ENCODE results near the gene ABCC10.
"Not testable (repeated sequence)": the region's sequence is repeated elsewhere in the genome, so short reads cannot be mapped to it uniquely, and the experiment has no call there.

ABCC10 gene

DNA sequence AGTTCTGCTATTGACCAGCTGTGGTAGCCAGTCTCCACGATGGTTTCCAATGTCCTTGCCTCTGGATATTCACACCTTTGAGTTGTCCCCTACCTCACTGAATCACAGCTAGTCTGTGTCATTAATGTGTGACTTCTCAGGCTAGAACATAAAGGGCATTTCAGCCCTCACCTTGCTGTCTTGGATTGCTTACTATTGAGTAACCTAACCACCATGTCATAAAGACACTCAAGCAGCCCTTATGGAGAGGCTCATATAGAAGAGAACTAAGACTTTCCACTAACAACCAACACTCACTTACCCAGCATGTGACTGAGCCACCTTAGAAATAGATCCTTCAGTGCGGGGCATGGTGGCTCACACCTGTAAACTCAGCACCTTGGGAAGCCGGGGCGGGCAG lies 19.1 kb upstream of the ABCC10 start:
- DNase-seq, result no peak

DNA sequence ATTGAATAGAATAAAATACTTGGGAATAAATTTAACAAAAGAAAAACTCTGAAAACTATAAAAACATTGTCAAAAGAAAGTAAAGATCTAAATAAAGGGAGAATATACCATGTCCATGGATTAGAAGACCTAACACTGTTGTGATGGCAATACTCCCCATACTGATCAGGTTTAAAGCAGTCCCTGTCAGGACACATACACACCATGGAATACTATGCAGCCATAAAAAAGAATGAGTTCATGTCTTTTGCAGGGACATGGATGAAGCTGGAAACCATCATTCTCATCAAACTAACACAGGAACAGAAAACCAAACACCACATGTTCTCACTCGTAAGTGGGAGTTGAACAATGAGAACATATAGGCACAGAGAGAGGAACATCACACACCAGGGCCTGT lies 16.6 kb upstream of the ABCC10 start:
- DNase-seq, result not testable (repeated sequence)

GRCh38 chr6:43412541-43412940 lies 14.8 kb upstream of the ABCC10 start:
- no peak for DNase-seq

DNA sequence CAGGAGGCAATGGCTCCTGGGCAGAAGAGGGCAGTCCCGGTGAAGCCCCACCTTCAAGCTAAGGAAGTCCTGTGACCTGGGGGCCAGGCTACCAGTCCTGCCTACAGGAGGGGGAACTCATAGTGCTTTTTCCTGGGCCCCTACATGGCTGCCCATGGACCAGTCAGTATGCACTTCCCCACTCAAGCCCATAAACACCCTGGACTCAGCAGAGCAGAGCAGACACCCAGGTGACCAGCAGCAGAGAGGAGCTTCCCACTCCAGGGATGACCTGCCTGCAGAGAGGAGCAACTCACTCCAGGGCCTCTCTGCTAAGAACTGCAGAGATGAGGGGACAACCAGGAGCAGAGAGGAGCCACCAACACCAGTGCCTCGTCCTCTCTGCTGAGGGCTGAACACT lies 14.3 kb upstream of the ABCC10 start:
- no peak for DNase-seq

- not testable (repeated sequence) for DNase-seq
Observed at GRCh38 chr6:43415275-43415674, 12.1 kb upstream of the ABCC10 start.

DNA sequence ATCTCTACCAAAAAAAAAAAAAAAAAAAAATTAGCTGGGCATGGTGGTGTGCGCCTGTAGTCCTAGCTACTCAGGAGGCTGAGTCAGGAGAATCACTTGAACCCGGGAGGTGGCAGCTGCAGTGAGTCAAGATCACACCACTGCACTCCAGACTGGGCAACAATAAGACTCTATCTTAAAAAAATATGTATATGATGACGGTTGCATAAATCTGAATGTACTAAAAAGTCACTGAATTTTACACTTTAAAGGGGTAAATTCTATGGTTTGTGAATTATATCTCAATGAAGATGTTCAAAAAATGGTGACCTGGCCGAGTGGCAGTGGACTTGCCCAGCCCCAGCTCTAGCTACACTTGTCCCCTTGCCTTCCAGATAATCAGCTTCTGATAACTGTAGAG lies 10.4 kb upstream of the ABCC10 start:
- no peak for DNase-seq

DNA sequence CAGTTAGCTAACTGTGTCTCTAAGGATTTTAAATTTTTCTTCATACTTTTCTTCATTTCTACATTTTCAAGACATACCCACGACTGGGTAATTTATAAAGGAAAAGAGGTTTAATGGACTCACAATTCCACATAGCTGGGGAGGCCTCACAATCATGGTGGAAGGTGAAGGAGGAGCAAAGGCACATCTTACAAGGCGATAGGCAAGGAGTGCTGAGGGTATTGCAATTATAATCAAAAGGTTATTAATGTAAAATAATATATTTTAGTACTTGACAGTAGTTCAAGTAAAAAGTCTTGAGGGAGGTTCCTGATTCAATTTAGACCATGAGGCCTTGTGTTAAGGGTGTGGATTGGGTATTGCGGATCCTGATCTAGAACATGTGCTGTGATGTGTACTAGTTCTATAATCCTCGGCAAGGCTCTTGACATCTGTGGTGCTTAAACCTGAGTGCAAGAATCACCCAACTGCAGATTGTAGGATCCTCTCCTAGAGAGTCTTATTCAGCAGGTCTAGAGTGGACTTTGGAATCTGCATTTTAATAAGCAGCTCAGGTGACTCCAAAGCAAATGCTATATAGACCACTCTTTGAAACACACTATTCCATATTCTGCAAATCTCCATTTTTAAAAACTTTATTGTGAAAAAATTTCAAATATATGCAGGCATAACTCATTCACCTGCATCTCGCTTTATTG lies 7.2 kb upstream of the ABCC10 start:
- no peak for DNase-seq

DNA sequence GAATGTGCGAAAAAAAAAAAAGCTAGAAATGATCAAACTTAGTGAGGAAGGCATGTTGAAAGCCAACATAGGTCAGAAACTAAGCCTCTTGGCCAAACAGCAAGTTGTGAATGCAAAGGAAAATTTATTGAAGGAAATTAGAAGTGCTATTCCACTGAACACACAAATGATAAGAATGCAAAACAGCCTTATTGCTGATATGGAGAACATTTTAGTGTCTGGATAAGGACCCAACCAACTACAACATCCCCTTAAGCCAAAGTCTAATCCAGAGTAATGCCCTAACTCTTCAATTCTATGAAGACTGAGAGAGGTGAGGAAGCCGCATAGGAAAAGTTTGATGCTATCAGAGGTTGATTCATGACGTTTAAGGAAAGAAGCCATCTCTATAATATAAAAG lies 5.5 kb upstream of the ABCC10 start:
- no peak for DNase-seq

DNA sequence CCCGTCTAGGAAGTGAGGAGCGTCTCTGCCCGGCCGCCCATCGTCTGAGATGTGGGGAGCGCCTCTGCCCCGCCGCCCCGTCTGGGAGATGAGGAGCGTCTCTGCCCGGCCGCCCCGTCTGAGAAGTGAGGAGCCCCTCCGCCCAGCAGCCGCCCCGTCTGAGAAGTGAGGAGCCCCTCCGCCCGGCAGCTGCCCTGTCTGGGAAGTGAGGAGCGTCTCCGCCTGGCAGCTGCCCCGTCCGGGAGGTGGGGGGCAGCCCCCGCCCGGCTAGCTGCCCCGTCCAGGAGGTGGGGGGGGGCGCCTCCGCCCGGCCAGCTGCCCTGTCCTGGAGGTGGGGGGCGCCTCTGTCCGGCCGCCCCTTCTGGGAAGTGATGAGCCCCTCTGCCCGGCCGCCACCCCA lies 2.3 kb upstream of the ABCC10 start:
- not testable (repeated sequence) for DNase-seq

DNA sequence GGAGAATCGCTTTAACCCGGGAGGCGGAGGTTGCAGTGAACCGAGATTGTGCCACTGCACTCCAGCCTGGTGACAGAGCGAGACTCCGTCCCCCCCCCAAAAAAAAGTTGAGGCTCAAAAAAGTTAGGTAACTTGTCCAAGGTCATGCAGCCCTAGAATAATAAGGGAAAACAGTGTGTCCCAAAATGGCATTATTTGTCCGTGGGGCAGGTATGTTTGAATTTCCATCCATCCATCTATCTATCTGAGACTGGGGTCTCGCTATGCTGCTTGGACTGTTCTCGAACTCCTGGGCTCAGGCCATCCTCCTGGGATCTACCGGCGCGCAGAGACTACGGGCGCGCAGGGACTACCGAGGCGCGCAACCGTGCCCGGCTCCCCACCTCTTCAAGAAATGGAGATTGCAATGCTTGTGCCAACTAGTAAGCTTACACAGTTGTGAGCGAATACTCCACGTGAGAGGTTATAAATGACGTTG lies 374 bp upstream of the ABCC10 start:
- no peak for DNase-seq

GRCh38 chr6:43428112-43428570 lies 800 bp downstream of the ABCC10 start:
- no peak for DNase-seq

- DNase-seq, result no peak
Observed at GRCh38 chr6:43428874-43429273, 1.5 kb downstream of the ABCC10 start.

GRCh38 chr6:43432009-43432945 lies 4.9 kb downstream of the ABCC10 start:
- DNase-seq, result no peak

GRCh38 chr6:43433148-43433547 lies 5.8 kb downstream of the ABCC10 start:
- DNase-seq, result no peak

DNA sequence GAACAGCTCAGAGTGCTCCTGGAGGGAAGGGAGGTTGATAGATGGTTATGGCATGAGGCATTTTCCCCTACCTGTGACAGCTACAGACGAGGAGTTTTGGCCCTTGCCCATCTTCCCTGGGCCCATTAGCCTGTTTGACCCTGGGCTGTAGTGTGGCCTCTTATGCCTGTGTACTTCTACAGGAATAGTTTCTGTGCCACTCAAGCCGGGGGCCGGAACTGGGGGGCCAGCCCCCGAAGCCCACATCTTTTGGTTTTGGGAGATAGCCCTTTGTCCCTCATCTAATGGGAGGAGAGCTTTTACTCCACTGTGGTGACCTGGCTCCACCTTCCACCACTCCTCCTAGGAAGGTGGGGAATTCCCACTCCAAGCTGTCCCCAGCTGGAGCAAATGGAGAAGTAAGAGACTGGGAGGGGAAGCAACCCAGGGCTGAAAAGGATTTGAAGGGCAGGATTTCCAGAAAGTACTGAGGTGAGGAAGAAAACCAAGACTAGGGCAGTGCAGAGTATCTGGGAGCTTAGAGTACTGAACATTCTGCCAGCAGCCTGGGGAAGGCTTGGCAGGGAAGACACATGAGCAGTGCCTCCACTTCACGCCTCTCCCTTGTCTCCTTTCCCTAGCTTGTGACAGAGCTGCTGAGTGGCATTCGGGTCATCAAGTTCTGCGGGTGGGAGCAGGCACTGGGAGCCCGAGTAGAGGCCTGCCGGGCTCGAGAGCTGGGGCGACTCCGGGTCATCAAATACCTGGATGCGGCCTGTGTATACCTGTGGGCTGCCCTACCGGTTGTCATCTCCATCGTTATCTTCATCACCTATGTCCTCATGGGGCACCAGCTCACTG lies 6.9 kb downstream of the ABCC10 start:
- no peak for DNase-seq

DNA sequence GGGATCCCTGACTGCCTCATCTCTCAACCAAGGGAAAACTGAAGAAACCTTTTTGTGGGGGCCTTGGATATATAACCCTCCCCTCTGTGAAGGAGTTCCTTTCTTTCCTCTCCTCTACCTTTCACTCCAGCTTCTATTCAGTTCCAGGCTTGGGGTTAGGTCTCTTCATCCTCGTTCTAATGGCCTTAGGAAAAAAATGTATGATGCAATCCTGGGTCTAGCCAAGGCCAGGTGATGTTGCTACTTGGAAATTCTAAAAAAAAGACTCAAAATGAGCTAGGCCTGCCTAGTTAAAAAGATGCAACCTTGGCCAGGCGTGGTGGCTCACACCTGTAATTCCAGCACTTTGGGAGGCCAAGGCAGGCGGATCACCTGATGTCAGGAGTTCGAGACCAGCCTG lies 7.6 kb downstream of the ABCC10 start:
- no peak for DNase-seq

- no peak for DNase-seq
Observed at GRCh38 chr6:43435682-43436437, 8.5 kb downstream of the ABCC10 start.

GRCh38 chr6:43436577-43437282 lies 9.4 kb downstream of the ABCC10 start:
- DNase-seq, result no peak

GRCh38 chr6:43437700-43438099 lies 10.4 kb downstream of the ABCC10 start:
- no peak for DNase-seq

GRCh38 chr6:43442935-43443334 lies 15.6 kb downstream of the ABCC10 start:
- no peak for DNase-seq

DNA sequence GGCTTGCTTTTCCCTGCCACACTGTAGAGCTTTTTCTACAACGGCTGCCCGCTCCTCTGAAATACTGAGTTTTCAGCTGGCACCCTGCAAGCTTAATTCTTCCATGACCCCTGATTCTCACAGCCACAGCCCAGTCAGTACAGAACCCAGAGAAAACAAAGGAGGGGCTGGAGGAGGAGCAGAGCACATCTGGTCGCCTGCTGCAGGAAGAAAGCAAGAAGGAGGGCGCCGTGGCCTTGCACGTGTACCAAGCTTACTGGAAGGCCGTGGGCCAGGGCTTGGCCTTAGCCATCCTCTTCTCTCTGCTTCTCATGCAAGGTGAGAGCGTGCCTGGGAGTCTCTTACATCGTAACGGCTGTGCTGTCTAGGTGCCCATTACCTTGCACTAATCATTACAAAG lies 16.7 kb downstream of the ABCC10 start:
- DNase-seq, result no peak

DNA sequence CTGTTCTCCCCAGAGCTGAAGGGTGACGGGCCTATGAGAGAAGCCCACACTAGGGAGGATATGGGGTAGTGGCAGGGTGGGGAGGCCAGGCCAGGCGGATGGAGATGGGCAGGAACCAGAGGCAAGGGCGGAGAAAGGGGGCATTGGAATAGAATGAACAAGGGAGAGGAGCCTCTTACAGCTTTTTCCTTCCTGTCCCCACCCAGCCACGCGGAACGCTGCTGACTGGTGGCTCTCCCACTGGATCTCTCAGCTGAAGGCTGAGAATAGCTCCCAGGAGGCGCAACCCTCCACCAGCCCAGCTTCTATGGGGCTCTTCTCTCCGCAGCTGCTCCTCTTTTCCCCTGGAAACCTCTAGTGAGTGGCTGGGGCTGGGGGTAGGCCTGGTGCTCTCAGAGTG lies 17.2 kb downstream of the ABCC10 start:
- DNase-seq, result no peak
